Liver (tissue), 9 donors: ENCODE measurements around the gene RSRC1. TPM values are rescaled to one million over a fixed set of nuclear protein-coding genes. Genes with fewer than 3 reads are reported as not detected.
A peak's percentile ranks its signal among the peaks of the same experiment; 100 is the strongest.

ENCODE experiments used
- DNase-seq: peaks from one replicate; pipeline ENCODE4 v3.0.0-alpha.2; 2017; ENCODE audit warnings: low spot score
- H3K27ac ChIP-seq, 2 donors: one replicate each; pipeline ENCODE4 v1.7.0; 2013; ENCODE audit warnings: inconsistent platforms in 2 of 2, low read length in 2 of 2, control low read depth in 1 of 2, low read depth in 1 of 2, mild to moderate bottlenecking in 1 of 2
- H3K27me3 ChIP-seq, 4 donors: one replicate each; pipeline versions ENCODE4 v1.6.1 to v1.7.0; 2013; ENCODE audit warnings: low read length in 3 of 4, inconsistent platforms in 1 of 4, mild to moderate bottlenecking in 1 of 4, moderate library complexity in 1 of 4; ENCODE audit not compliant: control insufficient read depth in 4 of 4, insufficient read depth in 4 of 4
- H3K36me3 ChIP-seq, 4 donors: one replicate each; pipeline versions ENCODE4 v1.6.1 to v1.7.0; 2013; ENCODE audit warnings: low read length in 3 of 4, mild to moderate bottlenecking in 3 of 4, low read depth in 1 of 4, moderate library complexity in 1 of 4; ENCODE audit not compliant: control insufficient read depth in 4 of 4, insufficient read depth in 3 of 4
- H3K4me1 ChIP-seq, 4 donors: one replicate each; pipeline versions ENCODE4 v1.6.1 to v1.7.0; 2013; ENCODE audit warnings: low read length in 3 of 4, mild to moderate bottlenecking in 3 of 4, moderate library complexity in 1 of 4; ENCODE audit not compliant: control insufficient read depth in 4 of 4, insufficient read depth in 4 of 4
- H3K4me3 ChIP-seq, 3 donors: one replicate each; pipeline versions ENCODE4 v1.6.1 to v1.7.0; 2013; ENCODE audit warnings: low read length in 3 of 3, control low read depth in 1 of 3, low read depth in 1 of 3, mild to moderate bottlenecking in 1 of 3
- H3K9ac ChIP-seq, 2 donors: one replicate each; pipeline ENCODE4 v1.7.0; 2013; ENCODE audit warnings: low read length in 2 of 2, mild to moderate bottlenecking in 2 of 2, moderate library complexity in 2 of 2, control low read depth in 1 of 2, low read depth in 1 of 2
- H3K9me3 ChIP-seq, 4 donors: one replicate each; pipeline versions ENCODE4 v1.6.1 to v1.7.0; 2013; ENCODE audit warnings: low read length in 3 of 4; ENCODE audit not compliant: control insufficient read depth in 4 of 4
- GABPA ChIP-seq, 2 donors: IDR thresholded peaks in 1 of 2; conservative IDR thresholded peaks in 1 of 2; 2 replicates each; pipeline ENCODE4 v1.6.1; 2016; ENCODE audit warnings: antibody characterized with exemption in 2 of 2, mild to moderate bottlenecking in 1 of 2, moderate library complexity in 1 of 2
- HNF4A ChIP-seq, 2 donors: conservative IDR thresholded peaks; 2 replicates each; pipeline ENCODE4 v1.6.1; 2016; ENCODE audit warnings: antibody characterized with exemption in 2 of 2, mild to moderate bottlenecking in 2 of 2
- HNF4G ChIP-seq: IDR thresholded peaks from 2 replicates; pipeline ENCODE4 v1.6.1; 2016; ENCODE audit warnings: antibody characterized with exemption
- RAD21 ChIP-seq, 2 donors: IDR thresholded peaks; 2 replicates each; pipeline ENCODE4 v1.6.1; 2016; ENCODE audit warnings: antibody characterized with exemption in 2 of 2, mild to moderate bottlenecking in 2 of 2
- WGBS: extraction: QIAGEN DNeasy Blood & Tissue Kit; methylation state at CpG from one replicate; pipeline ENCODE4 v1.1.7; 2013; 5-methylcytosine and 5-hydroxymethylcytosine counted together
- polyA plus RNA-seq, 2 donors: library from polyadenylated mRNA; stranded (reverse) in 1 of 2; unstranded in 1 of 2; fragments of 200-250 nt in 1 of 2; fragments of >200 nt in 1 of 2; fragmentation: Nextera tagmentation in 1 of 2; extraction: Ambion mirVana in 1 of 2; gene quantifications; one replicate each; pipeline versions ENCODE4 v1.2.1 to v1.2.3, GENCODE V29; 2013 to 2015
- total RNA-seq, 2 donors: library from RNA; depleted of rRNA; stranded (reverse); fragments of >200 nt; gene quantifications; one replicate each; pipeline ENCODE4 v1.2.3, GENCODE V29; 2014
- TF ChIP-seq, protein P1 (sequence below): IDR thresholded peaks from 2 replicates; pipeline ENCODE4 v1.6.1; 2016; ENCODE audit warnings: antibody characterized with exemption
- TF ChIP-seq, protein P2 (sequence below): IDR thresholded peaks from 2 replicates; pipeline ENCODE4 v1.6.1; 2016; ENCODE audit warnings: antibody characterized with exemption, mild to moderate bottlenecking
- TF ChIP-seq, protein P3 (sequence below): fragments of 150-350 bp; IDR thresholded peaks from 2 replicates; pipeline ENCODE4 v1.5.1; 2017; ENCODE audit warnings: improper control_type of control experiment, low read depth, low read length; ENCODE audit not compliant: missing input control
- donor health status: healthy.
- donor health status: healthy.
- donor health status: healthy.
- donor health status: healthy.
- donor health status: healthy.

RSRC1 gene
- total and polyA plus RNA-seq, 4 donors: 7.2 to 30.3 (median 20.7) TPM

DNA sequence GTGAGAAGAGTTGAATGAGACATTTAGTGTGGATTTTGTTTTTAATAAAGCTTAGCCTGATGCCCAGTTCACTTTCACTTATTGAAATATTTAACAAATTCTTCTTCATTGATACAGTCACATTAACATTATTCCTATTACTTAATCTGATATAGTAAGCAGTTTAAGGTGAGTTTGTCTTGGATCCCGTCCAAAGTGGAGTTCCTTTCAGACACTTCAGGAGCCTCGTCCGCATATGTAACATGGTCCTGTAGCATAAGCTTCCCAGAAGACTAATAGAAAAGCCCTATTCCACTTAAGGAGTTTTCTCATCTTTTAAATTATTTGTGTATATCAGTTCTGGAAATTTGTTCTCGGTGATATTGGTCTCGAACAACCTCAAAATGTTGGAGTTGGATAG, 421.4 kb downstream of the RSRC1 start:
- H3K27me3 ChIP-seq: no peaks in the 10 kb centered on the region
- TF ChIP-seq, protein P1, sequence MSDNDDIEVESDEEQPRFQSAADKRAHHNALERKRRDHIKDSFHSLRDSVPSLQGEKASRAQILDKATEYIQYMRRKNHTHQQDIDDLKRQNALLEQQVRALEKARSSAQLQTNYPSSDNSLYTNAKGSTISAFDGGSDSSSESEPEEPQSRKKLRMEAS: no peak
- TF ChIP-seq HNF4G: no peak
- no peak for TF ChIP-seq HNF4A (conservative IDR thresholded peaks at IDR 0.05)
- TF ChIP-seq, protein P2, sequence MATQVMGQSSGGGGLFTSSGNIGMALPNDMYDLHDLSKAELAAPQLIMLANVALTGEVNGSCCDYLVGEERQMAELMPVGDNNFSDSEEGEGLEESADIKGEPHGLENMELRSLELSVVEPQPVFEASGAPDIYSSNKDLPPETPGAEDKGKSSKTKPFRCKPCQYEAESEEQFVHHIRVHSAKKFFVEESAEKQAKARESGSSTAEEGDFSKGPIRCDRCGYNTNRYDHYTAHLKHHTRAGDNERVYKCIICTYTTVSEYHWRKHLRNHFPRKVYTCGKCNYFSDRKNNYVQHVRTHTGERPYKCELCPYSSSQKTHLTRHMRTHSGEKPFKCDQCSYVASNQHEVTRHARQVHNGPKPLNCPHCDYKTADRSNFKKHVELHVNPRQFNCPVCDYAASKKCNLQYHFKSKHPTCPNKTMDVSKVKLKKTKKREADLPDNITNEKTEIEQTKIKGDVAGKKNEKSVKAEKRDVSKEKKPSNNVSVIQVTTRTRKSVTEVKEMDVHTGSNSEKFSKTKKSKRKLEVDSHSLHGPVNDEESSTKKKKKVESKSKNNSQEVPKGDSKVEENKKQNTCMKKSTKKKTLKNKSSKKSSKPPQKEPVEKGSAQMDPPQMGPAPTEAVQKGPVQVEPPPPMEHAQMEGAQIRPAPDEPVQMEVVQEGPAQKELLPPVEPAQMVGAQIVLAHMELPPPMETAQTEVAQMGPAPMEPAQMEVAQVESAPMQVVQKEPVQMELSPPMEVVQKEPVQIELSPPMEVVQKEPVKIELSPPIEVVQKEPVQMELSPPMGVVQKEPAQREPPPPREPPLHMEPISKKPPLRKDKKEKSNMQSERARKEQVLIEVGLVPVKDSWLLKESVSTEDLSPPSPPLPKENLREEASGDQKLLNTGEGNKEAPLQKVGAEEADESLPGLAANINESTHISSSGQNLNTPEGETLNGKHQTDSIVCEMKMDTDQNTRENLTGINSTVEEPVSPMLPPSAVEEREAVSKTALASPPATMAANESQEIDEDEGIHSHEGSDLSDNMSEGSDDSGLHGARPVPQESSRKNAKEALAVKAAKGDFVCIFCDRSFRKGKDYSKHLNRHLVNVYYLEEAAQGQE: no peak
- no peaks in the 10 kb centered on the region for H3K4me1 ChIP-seq
- no peaks in the 10 kb centered on the region for H3K9me3 ChIP-seq
- no peak for DNase-seq
- H3K9ac ChIP-seq: no peak overlapping the region
- no peak overlapping the region for H3K27ac ChIP-seq
- no peaks in the 10 kb centered on the region for H3K36me3 ChIP-seq
- no peak overlapping the region for H3K4me3 ChIP-seq
- 86% methylated on average over 5 of the region's 5 CpGs for WGBS

DNA sequence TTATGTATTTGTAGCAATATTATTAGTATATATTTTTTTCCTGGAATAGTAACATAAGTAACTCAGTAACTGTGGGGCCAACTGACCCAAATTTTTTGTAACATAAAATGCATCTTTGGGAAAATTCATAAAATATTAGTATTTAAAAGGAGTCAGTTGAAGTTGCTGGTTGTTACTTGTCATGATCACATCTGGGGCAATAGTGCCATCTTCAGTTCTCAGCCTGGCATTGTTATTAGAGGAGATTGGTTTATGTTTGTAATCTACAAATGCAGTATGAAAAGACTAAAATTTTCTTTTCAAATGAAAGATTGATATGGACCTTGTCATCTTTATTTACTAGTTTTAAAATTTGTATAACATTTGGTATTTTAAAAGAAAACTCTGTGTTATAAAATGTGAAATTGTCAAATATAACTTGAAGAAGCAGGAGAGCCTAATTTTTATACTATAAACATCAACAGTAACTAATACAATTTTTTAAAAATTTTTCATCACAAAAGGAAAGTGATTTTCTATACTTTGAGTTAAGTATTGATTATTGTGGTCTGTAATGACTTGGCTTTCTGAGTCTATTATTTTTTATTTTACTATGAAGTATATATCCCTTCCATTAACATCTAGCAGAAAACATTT, 422.3 kb downstream of the RSRC1 start:
- Histone ChIP-seq H3K27ac (no peak overlapping the region), H3K4me1 (no peaks in the 10 kb centered on the region), H3K9ac (no peak overlapping the region), H3K36me3 (no peaks in the 10 kb centered on the region), H3K9me3 (no peaks in the 10 kb centered on the region), H3K4me3 (no peak overlapping the region), H3K27me3 (no peaks in the 10 kb centered on the region)
- TF ChIP-seq, protein P3, sequence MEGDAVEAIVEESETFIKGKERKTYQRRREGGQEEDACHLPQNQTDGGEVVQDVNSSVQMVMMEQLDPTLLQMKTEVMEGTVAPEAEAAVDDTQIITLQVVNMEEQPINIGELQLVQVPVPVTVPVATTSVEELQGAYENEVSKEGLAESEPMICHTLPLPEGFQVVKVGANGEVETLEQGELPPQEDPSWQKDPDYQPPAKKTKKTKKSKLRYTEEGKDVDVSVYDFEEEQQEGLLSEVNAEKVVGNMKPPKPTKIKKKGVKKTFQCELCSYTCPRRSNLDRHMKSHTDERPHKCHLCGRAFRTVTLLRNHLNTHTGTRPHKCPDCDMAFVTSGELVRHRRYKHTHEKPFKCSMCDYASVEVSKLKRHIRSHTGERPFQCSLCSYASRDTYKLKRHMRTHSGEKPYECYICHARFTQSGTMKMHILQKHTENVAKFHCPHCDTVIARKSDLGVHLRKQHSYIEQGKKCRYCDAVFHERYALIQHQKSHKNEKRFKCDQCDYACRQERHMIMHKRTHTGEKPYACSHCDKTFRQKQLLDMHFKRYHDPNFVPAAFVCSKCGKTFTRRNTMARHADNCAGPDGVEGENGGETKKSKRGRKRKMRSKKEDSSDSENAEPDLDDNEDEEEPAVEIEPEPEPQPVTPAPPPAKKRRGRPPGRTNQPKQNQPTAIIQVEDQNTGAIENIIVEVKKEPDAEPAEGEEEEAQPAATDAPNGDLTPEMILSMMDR: peak; percentile 52
- TF ChIP-seq, protein P2: no peak
- TF ChIP-seq RAD21 (IDR thresholded peaks at IDR 0.05) (peak; percentile 76 to 78), GABPA (IDR thresholded peaks at IDR 0.05 in 1 of 2, conservative IDR thresholded peaks at IDR 0.05 in 1 of 2) (no peak)
- no peak for DNase-seq
